Upper lobe of right lung (tissue), 1 donor: ENCODE results near the gene SYNGR1. TPM values are rescaled to one million over a fixed set of nuclear protein-coding genes. Genes with fewer than 3 reads are reported as not detected.

Experiments used
- ATAC-seq: fragments of 200-7000 bp; cut with Tn5 transposase; one replicate; pipeline ENCODE4 v1.9.1; 2020; ENCODE audit warnings: mild to moderate bottlenecking, moderate library complexity
- DNase-seq: peaks from one replicate; pipeline ENCODE4 v3.0.0-alpha.2; 2020
- H3K27ac ChIP-seq: fragments of 200-600 bp; one replicate; pipeline ENCODE4 v1.8.0; 2022
- H3K27me3 ChIP-seq: fragments of 200-600 bp; one replicate; pipeline ENCODE4 v1.8.0; 2022; ENCODE audit warnings: mild to moderate bottlenecking
- H3K36me3 ChIP-seq: fragments of 200-600 bp; one replicate; pipeline ENCODE4 v1.8.0; 2022
- H3K4me1 ChIP-seq: fragments of 200-600 bp; one replicate; pipeline ENCODE4 v1.8.0; 2022
- H3K4me3 ChIP-seq: fragments of 200-600 bp; one replicate; pipeline ENCODE4 v1.8.0; 2022; ENCODE audit warnings: mild to moderate bottlenecking
- H3K9me3 ChIP-seq: fragments of 200-600 bp; one replicate; pipeline ENCODE4 v1.8.0; 2022
- intact Hi-C: fragments of 100-400 bp; cut with DNase I; formaldehyde crosslinking; loops from one replicate; pipeline ENCODE4 v1.11.0; 2022
- total RNA-seq: library from RNA; stranded (reverse); fragmentation: NEBNext Ultra II Directional; extraction: Animal tissue kit (Norgen Biotek cat#: 25700); gene quantifications from one replicate; pipeline ENCODE4 v1.2.1, GENCODE V29; 2021
- TF ChIP-seq, protein P1 (sequence below): fragments of 200-600 bp; IDR thresholded peaks from one replicate; pipeline ENCODE4 v1.8.0; 2022; ENCODE audit warnings: antibody characterized with exemption
- donor health status: DM: no; HTN: yes; CAD: no; lungs with severe emphysema.

SYNGR1 gene
- total RNA-seq, 1 donor from 2014 or later: 14.0 TPM

DNA sequence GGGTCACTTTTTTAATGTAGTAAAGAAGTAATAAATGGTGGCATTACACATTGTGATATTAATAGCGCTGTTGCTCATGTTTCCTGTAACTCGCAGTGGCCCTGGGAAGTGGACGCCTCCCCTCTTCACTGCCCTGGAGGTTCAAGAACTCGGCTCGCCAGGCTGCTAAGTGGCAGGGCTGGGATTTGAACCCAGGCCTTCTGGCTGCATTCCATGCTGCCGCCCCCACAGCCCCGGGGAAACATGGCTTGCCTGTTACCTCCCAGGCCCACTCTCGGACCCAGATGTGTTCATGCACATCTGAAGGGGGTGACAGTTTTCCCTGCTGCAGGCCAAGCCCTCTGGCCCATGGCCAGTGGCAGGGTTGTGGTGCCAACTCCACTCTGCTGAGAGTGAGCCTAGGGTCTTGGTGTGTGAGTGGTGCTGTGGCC lies 82.0 kb downstream of the SYNGR1 start:
- intact Hi-C loops: no loop called here
- Histone ChIP-seq H3K4me1 (peaks cover 12% of the 10 kb centered on the region), H3K27me3 (no peaks in the 10 kb centered on the region), H3K9me3 (no peaks in the 10 kb centered on the region), H3K27ac (peak overlapping the region; percentile 8), H3K4me3 (no peak overlapping the region), H3K36me3 (peaks cover 56% of the 10 kb centered on the region)
- no peak for DNase-seq
- ATAC-seq: no peak
- TF ChIP-seq, protein P1, sequence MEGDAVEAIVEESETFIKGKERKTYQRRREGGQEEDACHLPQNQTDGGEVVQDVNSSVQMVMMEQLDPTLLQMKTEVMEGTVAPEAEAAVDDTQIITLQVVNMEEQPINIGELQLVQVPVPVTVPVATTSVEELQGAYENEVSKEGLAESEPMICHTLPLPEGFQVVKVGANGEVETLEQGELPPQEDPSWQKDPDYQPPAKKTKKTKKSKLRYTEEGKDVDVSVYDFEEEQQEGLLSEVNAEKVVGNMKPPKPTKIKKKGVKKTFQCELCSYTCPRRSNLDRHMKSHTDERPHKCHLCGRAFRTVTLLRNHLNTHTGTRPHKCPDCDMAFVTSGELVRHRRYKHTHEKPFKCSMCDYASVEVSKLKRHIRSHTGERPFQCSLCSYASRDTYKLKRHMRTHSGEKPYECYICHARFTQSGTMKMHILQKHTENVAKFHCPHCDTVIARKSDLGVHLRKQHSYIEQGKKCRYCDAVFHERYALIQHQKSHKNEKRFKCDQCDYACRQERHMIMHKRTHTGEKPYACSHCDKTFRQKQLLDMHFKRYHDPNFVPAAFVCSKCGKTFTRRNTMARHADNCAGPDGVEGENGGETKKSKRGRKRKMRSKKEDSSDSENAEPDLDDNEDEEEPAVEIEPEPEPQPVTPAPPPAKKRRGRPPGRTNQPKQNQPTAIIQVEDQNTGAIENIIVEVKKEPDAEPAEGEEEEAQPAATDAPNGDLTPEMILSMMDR: no peak

DNA sequence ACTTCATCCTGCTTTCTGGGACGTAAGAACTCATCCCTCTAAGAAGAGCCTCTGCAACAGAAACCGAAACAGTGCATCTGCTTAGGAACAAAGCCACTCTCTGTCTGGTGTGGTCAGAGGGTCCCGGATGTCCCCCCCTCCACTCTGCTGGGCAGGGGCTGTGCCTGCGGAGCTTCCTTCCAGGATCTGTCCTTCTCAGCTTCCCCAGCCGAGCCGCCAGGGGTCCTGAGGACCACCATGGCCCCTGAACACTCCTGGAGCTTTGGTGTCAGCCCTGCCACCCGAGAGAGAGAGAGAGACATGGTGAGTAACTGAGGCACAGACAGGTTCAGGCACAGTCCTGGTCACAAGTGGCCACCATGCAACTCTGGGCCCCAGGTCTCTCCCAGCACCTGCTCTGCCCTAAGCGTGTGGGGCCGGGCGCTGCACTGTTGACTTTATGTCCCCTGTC lies 82.6 kb downstream of the SYNGR1 start:
- Histone ChIP-seq H3K4me1 (peaks cover 15% of the 10 kb centered on the region), H3K4me3 (no peak overlapping the region), H3K36me3 (peaks cover 51% of the 10 kb centered on the region), H3K9me3 (no peaks in the 10 kb centered on the region), H3K27me3 (no peaks in the 10 kb centered on the region), H3K27ac (peak overlapping the region; percentile 8)
- TF ChIP-seq, protein P1: no peak
- intact Hi-C loops: no loop called here
- DNase-seq (no peak), ATAC-seq (no peak)

DNA sequence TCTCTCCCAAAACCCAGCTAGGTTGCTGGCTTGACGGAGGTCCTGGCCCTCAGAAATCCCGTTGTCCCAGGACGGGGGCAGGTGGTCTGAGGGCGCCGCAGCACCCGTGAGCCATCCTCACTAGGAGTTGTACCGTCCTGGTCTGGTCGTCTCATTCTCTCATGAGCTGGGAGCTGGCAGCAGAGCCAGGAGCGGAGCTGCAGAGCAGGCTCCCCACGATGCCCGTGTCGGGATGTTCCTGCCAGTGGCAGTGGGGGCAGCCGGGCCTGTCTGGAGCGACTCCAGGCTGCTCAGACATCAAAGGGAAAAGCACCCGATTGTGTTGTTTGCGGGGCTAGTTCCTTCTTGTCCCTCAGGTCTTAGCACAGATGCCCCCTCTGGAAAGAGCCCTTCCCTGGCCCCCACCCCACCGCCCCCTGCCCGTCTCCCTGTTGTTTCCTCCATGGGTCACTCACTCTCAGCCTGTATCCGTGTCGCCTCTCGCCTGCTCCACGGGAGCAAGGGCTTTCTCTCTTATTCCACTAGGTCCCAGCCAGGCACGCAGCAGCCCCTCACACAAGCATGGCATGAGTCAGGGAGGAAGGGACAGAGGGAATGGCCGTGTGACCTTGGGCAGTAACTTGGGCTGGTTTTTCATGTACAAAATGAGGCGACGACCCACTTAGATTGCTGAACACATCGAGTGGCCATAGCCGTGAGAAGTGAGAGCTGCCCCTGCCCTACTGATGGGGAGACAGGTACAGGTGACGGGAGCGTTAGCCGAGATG lies 83.9 kb downstream of the SYNGR1 start:
- peaks cover 38% of the 10 kb centered on the region for H3K36me3 ChIP-seq

DNA sequence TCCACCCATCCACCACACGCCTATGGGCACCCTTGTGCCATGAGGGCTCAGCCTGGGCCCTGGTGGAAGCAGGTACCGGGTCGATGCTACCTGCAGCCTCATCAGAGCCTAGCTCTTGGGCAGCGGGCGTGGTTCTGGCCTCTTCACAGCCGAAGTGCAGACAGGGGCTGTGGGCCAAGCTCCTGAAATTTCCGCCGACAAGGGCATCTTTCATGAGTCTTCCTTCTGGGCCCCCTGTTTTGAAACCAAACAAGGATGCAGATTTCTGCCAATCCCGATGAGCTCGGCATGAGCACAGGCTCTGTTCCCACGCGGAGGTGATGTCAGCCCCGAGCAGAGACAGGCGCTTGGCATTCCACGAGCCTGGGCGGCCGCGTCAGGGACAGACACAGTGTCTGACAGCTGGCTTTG lies 84.5 kb downstream of the SYNGR1 start:
- Histone ChIP-seq H3K4me1 (peaks cover 20% of the 10 kb centered on the region), H3K9me3 (no peaks in the 10 kb centered on the region), H3K4me3 (no peak overlapping the region), H3K27ac (no peak overlapping the region), H3K36me3 (peaks cover 32% of the 10 kb centered on the region), H3K27me3 (no peaks in the 10 kb centered on the region)
- intact Hi-C loops: no loop called here
- no peak for ATAC-seq
- DNase-seq: no peak
- TF ChIP-seq, protein P1: no peak

More for the DNA sequence above, 83.9 kb downstream of the SYNGR1 start:
- ATAC-seq (no peak), DNase-seq (no peak)
- Histone ChIP-seq H3K9me3 (no peaks in the 10 kb centered on the region), H3K4me1 (peaks cover 20% of the 10 kb centered on the region), H3K27ac (no peak overlapping the region), H3K27me3 (no peaks in the 10 kb centered on the region), H3K4me3 (no peak overlapping the region)
- intact Hi-C loops: no loop called here
- TF ChIP-seq, protein P1: no peak

DNA sequence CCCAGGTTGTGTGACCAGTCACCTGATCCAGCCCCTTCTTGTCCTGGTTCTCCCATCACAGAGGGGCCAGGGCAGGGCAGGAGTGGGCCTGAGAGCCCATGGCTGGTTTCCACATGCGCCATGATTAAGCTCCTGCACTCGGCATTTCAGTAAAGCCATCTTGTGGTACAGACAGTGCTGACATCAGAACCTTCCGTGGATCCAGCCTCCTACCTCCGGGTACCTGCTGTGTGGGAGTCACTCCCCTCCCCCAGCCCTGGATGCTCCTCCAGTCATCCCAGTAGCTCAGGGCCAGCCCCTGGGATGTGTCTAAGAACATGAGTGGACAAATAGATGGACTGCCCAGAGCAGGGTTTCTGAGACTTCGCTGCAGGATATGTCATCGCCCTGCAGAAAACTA lies 84.9 kb downstream of the SYNGR1 start:
- TF ChIP-seq, protein P1: no peak
- H3K27ac ChIP-seq: no peak overlapping the region
- intact Hi-C loops: no loop called here

More for the DNA sequence above, 84.9 kb downstream of the SYNGR1 start:
- ATAC-seq: no peak
- DNase-seq: no peak
- Histone ChIP-seq H3K27me3 (no peaks in the 10 kb centered on the region), H3K4me1 (peaks cover 20% of the 10 kb centered on the region), H3K9me3 (no peaks in the 10 kb centered on the region), H3K36me3 (peaks cover 27% of the 10 kb centered on the region), H3K4me3 (no peak overlapping the region)

Other genes starting within 250 kb of the SYNGR1 start
- 62.7 TPM for gene CBX7, start 197.3 kb upstream of the SYNGR1 start, total RNA-seq
- 29.8 TPM for gene PDGFB, start 105.0 kb upstream of the SYNGR1 start, total RNA-seq
- 1,573 TPM for gene RPL3, start 30.4 kb upstream of the SYNGR1 start, total RNA-seq
- 31.0 TPM for gene TAB1, start 49.8 kb downstream of the SYNGR1 start, total RNA-seq
- gene MGAT3, start 107.0 kb downstream of the SYNGR1 start, total RNA-seq: 34.8 TPM
- 24.3 TPM for gene MIEF1, start 152.3 kb downstream of the SYNGR1 start, total RNA-seq
- gene ATF4, start 170.6 kb downstream of the SYNGR1 start, total RNA-seq: 327 TPM
- 72.5 TPM for gene RPS19BP1, start 182.8 kb downstream of the SYNGR1 start, total RNA-seq
- gene CACNA1I, start 220.8 kb downstream of the SYNGR1 start, total RNA-seq: 0.32 TPM